ENCODE data around the gene SH2D3C. TPM values are rescaled to one million over a fixed set of nuclear protein-coding genes. Genes with fewer than 3 reads are reported as not detected.

Gene SH2D3C
- total and polyA plus RNA-seq, 9 of the 15 experiments (the other 6 are each of a cell fraction or from before 2014, with no cell fraction given), result 0.03 to 1.2 (median 0.22) TPM; not detected in 1

GRCh38 chr9:127769929-127770582, 8.4 kb downstream of the SH2D3C start:
- no peak overlapping the region for H3K27ac ChIP-seq (ENCODE audit: extremely low read depth, low read depth, low read length)
- BruUV-seq (replicated peaks), result no TSS peak
- 80% methylated on average over 4 of the region's 4 CpGs for WGBS (ENCODE audit: insufficient coverage, low coverage, missing lambda C conversion rate)
- H3K4me1 ChIP-seq (replicated peaks in 1 of 2; ENCODE audit: control insufficient read depth in 2 of 2, insufficient read depth in 2 of 2, low read length in 2 of 2), result peaks cover 17 to 28% of the 10 kb centered on the region in 2 experiments
- intact Hi-C loops (cut with micrococcal nuclease), result no loop called here
- peak overlapping the region; percentile 79; the same call in 1 of the 2 replicates for H3K4me2 ChIP-seq (ENCODE audit: insufficient read depth, low read length)
- no peak overlapping the region for H3K4me3 ChIP-seq
- POLR2A ChIA-PET, result interaction anchor here (1.4 kb wide), 1 partner anchor 13 kb away, joined by 4 read pairs; no protein-coding TSS in a partner anchor
- FAIRE-seq, result no peak
- no peaks in the 10 kb centered on the region for H3K9me1 ChIP-seq (ENCODE audit: control insufficient read depth, insufficient read depth, low read length)
- H4K20me1 ChIP-seq (replicated peaks; ENCODE audit: control insufficient read depth, insufficient read depth, low read length), result no peaks in the 10 kb centered on the region
- no peaks in the 10 kb centered on the region for H3K79me2 ChIP-seq (ENCODE audit: control insufficient read depth, insufficient read depth, low read length)
- H3K27me3 ChIP-seq (ENCODE audit: control insufficient read depth in 2 of 2, insufficient read depth in 2 of 2, low read length in 2 of 2), result no peaks in the 10 kb centered on the region
- no peaks in the 10 kb centered on the region for H3K9me3 ChIP-seq (replicated peaks; ENCODE audit: control insufficient read depth, insufficient read depth, low read depth, low read length)
- in situ Hi-C loops (cut with MboI), result loop anchor here (25.0 kb wide), 1 partner anchor 592 kb away; the partner anchor contains the start of gene URM1
- ATAC-seq, result no peak
- peak overlapping the region; percentile 76 for H2AFZ ChIP-seq (ENCODE audit: low read depth, low read length)
- no peaks in the 10 kb centered on the region for H3K36me3 ChIP-seq (ENCODE audit: control insufficient read depth, insufficient read depth, low read length)
- DNase-seq (ENCODE audit: extremely low read depth in 1 of 4, low spot score in 3 of 4), result peak in 1 of 4 experiments; percentile 31
- CTCF ChIA-PET (ENCODE audit: low intra/inter-chr PET ratio), result interaction anchor here (1.3 kb wide), 1 partner anchor 15 kb away, joined by 3 read pairs; no protein-coding TSS in a partner anchor
- H3K9ac ChIP-seq (ENCODE audit: insufficient read depth in 1 of 2, low read depth in 2 of 2, low read length in 2 of 2), result peak overlapping the region in 1 of 2 experiments; percentile 86; a peak in 1 of 4 replicates
- TF ChIP-seq HINFP (tag; conservative IDR thresholded peaks at IDR 0.05; ENCODE audit: low read depth), result no peak
- TF ChIP-seq MITF (IDR thresholded peaks at IDR 0.05), result no peak
- no peak for TF ChIP-seq GTF2B (IDR thresholded peaks at IDR 0.05; ENCODE audit: extremely low read depth, insufficient read length)
- TF ChIP-seq JUND (IDR thresholded peaks at IDR 0.05; ENCODE audit: borderline replicate concordance, low read depth, low read length), result no peak
- no peak for TF ChIP-seq JUND (tag; IDR thresholded peaks at IDR 0.05; ENCODE audit: borderline replicate concordance, low read depth, low read length)
- peak; percentile 23; the same call in 1 of the 2 replicates for TF ChIP-seq CTBP1 (IDR thresholded peaks at IDR 0.05; ENCODE audit: borderline replicate concordance)
- TF ChIP-seq TCF3 (CRISPR knock-in tag; IDR thresholded peaks at IDR 0.05), result no peak
- TF ChIP-seq ZSCAN32 (CRISPR knock-in tag; IDR thresholded peaks at IDR 0.05), result no peak
- TF ChIP-seq ARID1B (IDR thresholded peaks at IDR 0.05), result no peak
- no peak for TF ChIP-seq TRIM25 (IDR thresholded peaks at IDR 0.05; ENCODE audit: borderline replicate concordance)
- no peak for TF ChIP-seq IRF9 (tag; IDR thresholded peaks at IDR 0.05)
- TF ChIP-seq CTCF (IDR thresholded peaks at IDR 0.05 in 2 of 3, conservative IDR thresholded peaks at IDR 0.05 in 1 of 3; ENCODE audit: insufficient read depth in 2 of 3, low read depth in 1 of 3, low read length in 3 of 3), result peak; percentile 10 to 17 (median 15); a peak in 2 of 6 replicates

All from K562 (cell line).